CD4-positive, alpha-beta T cell (primary cell): ENCODE data around the gene BMP10. TPM values are rescaled to one million over a fixed set of nuclear protein-coding genes. Genes with fewer than 3 reads are reported as not detected.

Experiments
- ATAC-seq: fragments of 200-7000 bp; cut with Tn5 transposase; one replicate; pipeline ENCODE4 v1.10.0; 2022; ENCODE audit warnings: mild to moderate bottlenecking; ENCODE audit not compliant: poor library complexity
- CTCF ChIA-PET: fragments of 350-600 bp; sonication (Branson Sonifier 250); formaldehyde crosslinking; loops from one replicate; lab custom pipeline; 2021; ENCODE audit warnings: antibody characterized with exemption, inconsistent platforms; lab: Charles Lee
- POLR2A ChIA-PET: fragments of 350-600 bp; sonication (Branson Sonifier 250); formaldehyde crosslinking; loops from one replicate; lab custom pipeline; 2021; ENCODE audit warnings: antibody characterized with exemption, inconsistent platforms; lab: Charles Lee
- DNase-seq, 14 experiments: peaks; one replicate each; pipeline ENCODE4 v3.0.0-alpha.2; 2013 to 2020; ENCODE audit warnings: mixed read lengths in 2 of 14
- H3K27ac ChIP-seq, 2 donors: one replicate each; pipeline versions ENCODE4 v1.5.1 to v1.7.0; 2013; ENCODE audit warnings: low read length in 2 of 2, low read depth in 1 of 2, mild to moderate bottlenecking in 1 of 2
- H3K27me3 ChIP-seq, 2 experiments: 1 replicate in 1 of 2; 2 replicates in 1 of 2; pipeline versions ENCODE4 v1.6.1 to v1.7.0; 2013; ENCODE audit warnings: low read length in 2 of 2, control low read depth in 1 of 2, mild to moderate bottlenecking in 1 of 2, moderate library complexity in 1 of 2; ENCODE audit not compliant: insufficient read depth in 2 of 2, control insufficient read depth in 1 of 2
- H3K36me3 ChIP-seq: one replicate; pipeline ENCODE4 v1.6.1; 2013; ENCODE audit warnings: low read length, control low read depth; ENCODE audit not compliant: insufficient read depth
- H3K4me1 ChIP-seq: one replicate; pipeline ENCODE4 v1.6.1; 2013; ENCODE audit warnings: low read length, control low read depth; ENCODE audit not compliant: insufficient read depth
- H3K4me3 ChIP-seq: one replicate; pipeline ENCODE4 v1.5.1; 2013; ENCODE audit warnings: mild to moderate bottlenecking, low read length, moderate library complexity
- H3K9me3 ChIP-seq, 2 experiments: 1 replicate in 1 of 2; 2 replicates in 1 of 2; pipeline versions ENCODE4 v1.6.1 to v1.7.0; 2013; ENCODE audit warnings: low read length in 2 of 2, mild to moderate bottlenecking in 2 of 2, control low read depth in 1 of 2, moderate library complexity in 1 of 2; ENCODE audit not compliant: control insufficient read depth in 1 of 2, insufficient read depth in 1 of 2
- H3K27ac Mint-ChIP-seq: one replicate; pipeline ENCODE4 v1.8.0; 2020; ENCODE audit warnings: mixed read lengths
- H3K27me3 Mint-ChIP-seq: one replicate; pipeline ENCODE4 v1.8.0; 2021; ENCODE audit warnings: mixed read lengths
- H3K36me3 Mint-ChIP-seq: one replicate; pipeline ENCODE4 v1.8.0; 2021; ENCODE audit warnings: low read depth, mixed read lengths
- H3K4me1 Mint-ChIP-seq: one replicate; pipeline ENCODE4 v1.8.0; 2021; ENCODE audit warnings: low read depth, mixed read lengths
- H3K4me3 Mint-ChIP-seq: one replicate; pipeline ENCODE4 v1.8.0; 2020; ENCODE audit warnings: mild to moderate bottlenecking, mixed read lengths
- H3K9me3 Mint-ChIP-seq: one replicate; pipeline ENCODE4 v1.8.0; 2020; ENCODE audit warnings: mixed read lengths
- CTCF ChIP-seq: fragments of 200-600 bp; IDR thresholded peaks from one replicate; pipeline ENCODE4 v1.8.0; 2022; ENCODE audit warnings: antibody characterized with exemption, mild to moderate bottlenecking
- intact Hi-C, 2 experiments: fragments of 100-400 bp; cut with DNase I in 1 of 2; cut with micrococcal nuclease in 1 of 2; formaldehyde crosslinking; loops; one replicate each; pipeline versions ENCODE4 v1.15.1 to v1.9.0; 2023 to 2025; cut with DNase I, micrococcal nuclease
- total RNA-seq, 174 experiments: library from RNA in 2 of 174; stranded (reverse) in 2 of 174; gene quantifications; one replicate each; pipeline ENCODE4 v1.2.3 and lab custom pipeline; 2021 to 2026

BMP10 gene
- total RNA-seq, 2 experiments from 2014 or later = not detected

- peaks cover 44% of the 10 kb centered on the region for H3K4me1 Mint-ChIP-seq
- ChIA-PET CTCF (no interaction called here), POLR2A (interaction anchor here (0.6 kb wide), 1 partner anchor 9 kb away, joined by 3 read pairs; no protein-coding TSS in a partner anchor)
- H3K9me3 ChIP-seq = no peaks in the 10 kb centered on the region
- H3K27ac ChIP-seq = no peak overlapping the region
- peaks cover 19% of the 10 kb centered on the region for H3K4me1 ChIP-seq
- peak overlapping the region; percentile 87 for H3K27ac Mint-ChIP-seq
- no peaks in the 10 kb centered on the region for H3K9me3 Mint-ChIP-seq
- DNase-seq (no peak), ATAC-seq (no peak)
- H3K4me3 Mint-ChIP-seq = no peak overlapping the region
- no peak for TF ChIP-seq CTCF
- no peaks in the 10 kb centered on the region for H3K27me3 Mint-ChIP-seq
- no peak overlapping the region for H3K4me3 ChIP-seq
- peaks cover 87% of the 10 kb centered on the region for H3K36me3 Mint-ChIP-seq
- peaks cover 75% of the 10 kb centered on the region for H3K36me3 ChIP-seq
- no peaks in the 10 kb centered on the region for H3K27me3 ChIP-seq
- intact Hi-C loops = no loop called here
Observed at GRCh38 chr2:68824831-68825230, 46.4 kb downstream of the BMP10 start.

GRCh38 chr2:68822207-68822872 is 48.9 kb downstream of the BMP10 start:
- intact Hi-C loops = no loop called here
- H3K4me3 ChIP-seq = no peak overlapping the region
- H3K4me1 ChIP-seq = peaks cover 6% of the 10 kb centered on the region
- POLR2A ChIA-PET = interaction anchor here (0.6 to 1.3 kb wide), 2 partner anchors 11 to 20 kb away, joined by 3 read pairs; no protein-coding TSS in a partner anchor
- ATAC-seq (no peak), DNase-seq (no peak)
- no peaks in the 10 kb centered on the region for H3K27me3 Mint-ChIP-seq
- peaks cover 97% of the 10 kb centered on the region for H3K36me3 ChIP-seq
- H3K4me3 Mint-ChIP-seq = no peak overlapping the region
- peaks cover 98% of the 10 kb centered on the region for H3K36me3 Mint-ChIP-seq
- no peak overlapping the region for H3K27ac ChIP-seq
- TF ChIP-seq CTCF = no peak
- H3K9me3 Mint-ChIP-seq = no peaks in the 10 kb centered on the region
- peak overlapping the region; percentile 80 for H3K27ac Mint-ChIP-seq
- H3K27me3 ChIP-seq = no peaks in the 10 kb centered on the region
- CTCF ChIA-PET = no interaction called here
- H3K4me1 Mint-ChIP-seq = peaks cover 27% of the 10 kb centered on the region
- no peaks in the 10 kb centered on the region for H3K9me3 ChIP-seq

GRCh38 chr2:68819556-68819955 is 51.6 kb downstream of the BMP10 start:
- Mint-ChIP-seq H3K4me1 (peaks cover 12% of the 10 kb centered on the region), H3K9me3 (no peaks in the 10 kb centered on the region), H3K27ac (peak overlapping the region; percentile 59), H3K36me3 (peaks cover 100% of the 10 kb centered on the region), H3K27me3 (no peaks in the 10 kb centered on the region), H3K4me3 (no peak overlapping the region)
- Histone ChIP-seq H3K4me1 (peaks cover 10% of the 10 kb centered on the region), H3K9me3 (no peaks in the 10 kb centered on the region), H3K27ac (no peak overlapping the region), H3K36me3 (peaks cover 98% of the 10 kb centered on the region), H3K4me3 (no peak overlapping the region), H3K27me3 (no peaks in the 10 kb centered on the region)
- intact Hi-C loops = no loop called here
- DNase-seq (no peak), ATAC-seq (no peak)
- ChIA-PET CTCF (interaction anchor here (2.5 kb wide), 1 partner anchor 68 kb away, joined by 7 read pairs; no protein-coding TSS in a partner anchor), POLR2A (interaction anchor here (1.1 to 4.0 kb wide), 3 partner anchors 10 to 52 kb away, joined by 3 to 15 read pairs (median 6); no protein-coding TSS in a partner anchor)
- TF ChIP-seq CTCF = no peak
